A549 (cell line): Measurements from ENCODE around the gene INSIG1. TPM values are rescaled to one million over a fixed set of nuclear protein-coding genes. Genes with fewer than 3 reads are reported as not detected.
A peak's percentile ranks its signal among the peaks of the same experiment; 100 is the strongest.

Experiments used
- ATAC-seq, 2 experiments: fragments of 200-7000 bp in 1 of 2; fragments of >200 bp in 1 of 2; cut with Nextera tagmentation in 1 of 2; cut with Tn5 transposase in 1 of 2; 3 replicates each; pipeline versions ENCODE4 v1.8.0 to v1.9.1; 2018 to 2020; ENCODE audit warnings: mild to moderate bottlenecking in 1 of 2, moderate library complexity in 1 of 2
- CTCF ChIA-PET: fragments of 300-600 bp; sonication (Branson Sonifier 250); formaldehyde crosslinking; extraction: SDS; loops from one replicate; lab custom pipeline; 2021; ENCODE audit warnings: antibody characterized with exemption, inconsistent platforms; lab: Yijun Ruan, JAX
- POLR2A ChIA-PET: fragments of 350-600 bp; formaldehyde crosslinking; extraction: SDS; loops from one replicate; lab custom pipeline; 2021; ENCODE audit warnings: antibody characterized with exemption, inconsistent platforms; lab: Yijun Ruan, JAX
- DNase-seq, 2 experiments: peaks; one replicate each; pipeline versions ENCODE4 v3.0.0 to v3.0.0-alpha.2; 2011 to 2016; ENCODE audit warnings: low read depth in 1 of 2, low spot score in 1 of 2
- FAIRE-seq: peaks from 2 replicates; lab custom pipeline; 2011; peaks lifted over from hg19 to GRCh38; lab: Jason Lieb, UNC
- H3K27ac ChIP-seq, 2 experiments: fragments of >200 bp; sonication (Bioruptor Twin); formaldehyde crosslinking; 3 replicates each; pipeline ENCODE4 v1.5.1; 2016 to 2017
- H3K4me1 ChIP-seq: fragments of >200 bp; sonication (Bioruptor Twin); formaldehyde crosslinking; 3 replicates; pipeline ENCODE4 v1.6.1; 2016
- H3K4me2 ChIP-seq: fragments of >200 bp; sonication (Bioruptor Twin); formaldehyde crosslinking; 3 replicates; pipeline ENCODE4 v1.6.1; 2016
- H3K4me3 ChIP-seq: fragments of >200 bp; sonication (Bioruptor Twin); formaldehyde crosslinking; 3 replicates; pipeline ENCODE4 v1.5.1; 2016
- H3K9me3 ChIP-seq: fragments of >200 bp; sonication (Bioruptor Twin); formaldehyde crosslinking; 3 replicates; pipeline ENCODE4 v1.6.1; 2016
- ATOH8 ChIP-seq: fragments of 250-450 bp; sonication (Bioruptor Pico); IDR thresholded peaks from 2 replicates; pipeline ENCODE4 v1.5.0; 2020; ENCODE audit warnings: low read depth, mild to moderate bottlenecking, moderate library complexity
- CBX8 ChIP-seq: fragments of 200-600 bp; sonication (generic); IDR thresholded peaks from 2 replicates; pipeline ENCODE4 v1.6.1; 2016
- CHD4 ChIP-seq: fragments of 200-600 bp; sonication (generic); IDR thresholded peaks from 2 replicates; pipeline ENCODE4 v1.6.1; 2016; ENCODE audit warnings: antibody characterized with exemption, mild to moderate bottlenecking, borderline replicate concordance
- E2F6 ChIP-seq: IDR thresholded peaks from 2 replicates; pipeline ENCODE4 v1.6.1; 2012; ENCODE audit warnings: low read depth, borderline replicate concordance
- EHF ChIP-seq: fragments of 250-450 bp; sonication (Bioruptor Pico); IDR thresholded peaks from 2 replicates; pipeline ENCODE4 v1.5.0; 2020; ENCODE audit warnings: mild to moderate bottlenecking
- ESRRA ChIP-seq: fragments of 150-350 bp; IDR thresholded peaks from 2 replicates; pipeline ENCODE4 v1.6.1; 2014; ENCODE audit warnings: mild to moderate bottlenecking, low read length, borderline replicate concordance
- FOSB ChIP-seq: fragments of 250-450 bp; sonication (Bioruptor Pico); IDR thresholded peaks from 2 replicates; pipeline ENCODE4 v1.5.0; 2020; ENCODE audit warnings: mild to moderate bottlenecking, moderate library complexity
- FOXS1 ChIP-seq: fragments of 250-450 bp; sonication (Bioruptor Pico); IDR thresholded peaks from 2 replicates; pipeline ENCODE4 v1.5.0; 2020; ENCODE audit warnings: mild to moderate bottlenecking, moderate library complexity
- HES2 ChIP-seq: fragments of >200 bp; sonication (Bioruptor Twin); formaldehyde crosslinking; IDR thresholded peaks from 2 replicates; pipeline ENCODE4 v1.6.1; 2016
- HOXB5 ChIP-seq: fragments of 250-450 bp; sonication (Bioruptor Pico); IDR thresholded peaks from 2 replicates; pipeline ENCODE4 v1.5.0; 2020; ENCODE audit warnings: mild to moderate bottlenecking, moderate library complexity
- JUN ChIP-seq, 2 experiments: fragments of >200 bp; sonication (Bioruptor Twin); formaldehyde crosslinking; IDR thresholded peaks; 2 replicates in 1 of 2; 3 replicates in 1 of 2; pipeline ENCODE4 v1.6.1; 2016 to 2017
- JUNB ChIP-seq: fragments of >200 bp; sonication (Bioruptor Twin); formaldehyde crosslinking; IDR thresholded peaks from 2 replicates; pipeline ENCODE4 v1.6.1; 2016
- MAFK ChIP-seq: fragments of 450-650 bp; IDR thresholded peaks from 2 replicates; pipeline ENCODE4 v1.6.1; 2014; ENCODE audit not compliant: partially characterized antibody
- MAX ChIP-seq: IDR thresholded peaks from 2 replicates; pipeline ENCODE4 v1.6.1; 2012
- MAZ ChIP-seq: fragments of 150-350 bp; IDR thresholded peaks from 2 replicates; pipeline ENCODE4 v1.6.1; 2014; ENCODE audit warnings: antibody characterized with exemption, low read depth, low read length, borderline replicate concordance
- MYC ChIP-seq: IDR thresholded peaks from 2 replicates; pipeline ENCODE4 v1.6.1; 2012; ENCODE audit warnings: mild to moderate bottlenecking, inconsistent platforms, low read length, improper control_type of control experiment, borderline replicate concordance
- PBX3 ChIP-seq: IDR thresholded peaks from 2 replicates; pipeline ENCODE4 v1.6.1; 2012
- POLR2AphosphoS2 ChIP-seq: conservative IDR thresholded peaks from 2 replicates; pipeline ENCODE4 v1.6.1; 2012; ENCODE audit warnings: low read length, improper control_type of control experiment, inconsistent platforms
- RAD21 ChIP-seq, 2 experiments: fragments of >200 bp in 1 of 2; sonication (Bioruptor Twin) in 1 of 2; formaldehyde crosslinking in 1 of 2; IDR thresholded peaks in 1 of 2; conservative IDR thresholded peaks in 1 of 2; 2 replicates in 1 of 2; 3 replicates in 1 of 2; pipeline ENCODE4 v1.6.1; 2012 to 2018; ENCODE audit warnings: inconsistent platforms in 1 of 2
- TP53 ChIP-seq: fragments of 250-450 bp; sonication (Bioruptor Pico); IDR thresholded peaks from 2 replicates; pipeline ENCODE4 v1.5.0; 2021; ENCODE audit warnings: mild to moderate bottlenecking, moderate library complexity
- USF2 ChIP-seq: fragments of 450-650 bp; IDR thresholded peaks from 2 replicates; pipeline ENCODE4 v1.6.1; 2014; ENCODE audit warnings: antibody characterized with exemption
- WGBS: methylation state at CpG from one replicate; pipeline ENCODE4 v1.1.6; 2017; ENCODE audit errors: missing lambda C conversion rate; 5-methylcytosine and 5-hydroxymethylcytosine counted together
- polyA plus RNA-seq, 4 experiments: library from polyadenylated mRNA; depleted of rRNA in 3 of 4; stranded (reverse); fragments of >200 nt; fragmentation: RNase III in 1 of 4; extraction: RNeasy Plus Mini Kit Qiagen cat#74134 plus additional on column Dnase treatment in 1 of 4; gene quantifications; 2 replicates in 3 of 4; 3 replicates in 1 of 4; pipeline ENCODE4 v1.2.3, GENCODE V29; 2011 to 2017

INSIG1 gene
- polyA plus RNA-seq, 2 of the 4 experiments (the other 2 are of a cell fraction), result 19.7 to 33.4 TPM

GRCh38 chr7:155251831-155252230 lies 45.8 kb upstream of the INSIG1 start:
- no peaks in the 10 kb centered on the region for H3K9me3 ChIP-seq
- TF ChIP-seq JUNB (no peak), ATOH8 (CRISPR knock-in tag) (no peak), USF2 (no peak), MYC (no peak), CBX8 (no peak), CHD4 (no peak), PBX3 (no peak), JUN (IDR thresholded peaks at IDR 0.05) (no peak), EHF (CRISPR knock-in tag) (no peak)
- TF ChIP-seq, all 56 proteins: peak for 0
- no peak for ATAC-seq
- no peak for DNase-seq
- Histone ChIP-seq H3K27ac (no peak overlapping the region), H3K4me1 (no peaks in the 10 kb centered on the region), H3K4me3 (no peak overlapping the region), H3K4me2 (no peak overlapping the region)
- 62% methylated on average over 7 of the region's 7 CpGs for WGBS
- ChIA-PET POLR2A (no interaction called here), CTCF (interaction anchor here (1.4 to 1.7 kb wide), 4 partner anchors 9 to 324 kb away, joined by 3 to 7 read pairs (median 4); no protein-coding TSS in a partner anchor)
- FAIRE-seq, result no peak

GRCh38 chr7:155252444-155252887 lies 45.2 kb upstream of the INSIG1 start:
- ATAC-seq, result no peak
- TF ChIP-seq RAD21 (conservative IDR thresholded peaks at IDR 0.05 in 1 of 2, IDR thresholded peaks at IDR 0.05 in 1 of 2) (0 out of 5 replicates have a peak, but pooled peaks of 1 of the 2 experiments have one; percentile 9), MAFK (peak; percentile 41), MAX (no peak)
- TF ChIP-seq, all 56 proteins: peak for 2
- DNase-seq (no peak), FAIRE-seq (no peak)
- Histone ChIP-seq H3K4me1 (no peaks in the 10 kb centered on the region), H3K4me3 (no peak overlapping the region), H3K9me3 (no peaks in the 10 kb centered on the region), H3K4me2 (no peak overlapping the region), H3K27ac (no peak overlapping the region)
- POLR2A ChIA-PET, result no interaction called here
- 61% methylated on average over 8 of the region's 8 CpGs for WGBS
- CTCF ChIA-PET, result interaction anchor here (0.9 to 1.7 kb wide), 6 partner anchors 9 to 325 kb away, joined by 3 to 7 read pairs (median 4); no protein-coding TSS in a partner anchor

- 68% methylated on average over 24 of the region's 24 CpGs for WGBS
- Histone ChIP-seq H3K4me2 (no peak overlapping the region), H3K27ac (no peak overlapping the region), H3K4me1 (no peaks in the 10 kb centered on the region), H3K4me3 (no peak overlapping the region), H3K9me3 (no peaks in the 10 kb centered on the region)
- DNase-seq (no peak), FAIRE-seq (no peak), ATAC-seq (no peak)
- ChIA-PET POLR2A (no interaction called here), CTCF (interaction anchor here (0.9 to 1.7 kb wide), 5 partner anchors 10 to 325 kb away, joined by 3 to 4 read pairs (median 3); no protein-coding TSS in a partner anchor)
- no peak for TF ChIP-seq USF2
- no peak for TF ChIP-seq MAZ
- TF ChIP-seq HOXB5 (CRISPR knock-in tag), result no peak
- no peak for TF ChIP-seq POLR2AphosphoS2
- no peak for TF ChIP-seq HES2
- TF ChIP-seq FOSB, result no peak
- TF ChIP-seq TP53 (CRISPR knock-in tag), result no peak
- no peak for TF ChIP-seq E2F6
- no peak for TF ChIP-seq FOXS1 (CRISPR knock-in tag)
- no peak for TF ChIP-seq MAFK
- TF ChIP-seq ESRRA, result no peak
- TF ChIP-seq, all 56 proteins: peak for 0
These were observed 44.7 kb upstream of the INSIG1 start for GRCh38 chr7:155252892-155253501.
